GM19397 (cell line): ENCODE data around the gene MTRR.
A peak's percentile ranks its signal among the peaks of the same experiment; 100 is the strongest.

Experiments
- ATAC-seq: cut with Tn5 transposase; IDR thresholded peaks from one replicate; pipeline ENCODE4 v1.9.1; 2021; ENCODE audit warnings: mild to moderate bottlenecking, moderate library complexity; ENCODE audit not compliant: unreplicated experiment

Gene MTRR

GRCh38 chr5:7868773-7869473 is at the start of gene MTRR, which contains the start of gene FASTKD3:
Gene MTRR (plus strand): TSS chr5:7869148. CDS start chr5:7870795, 1,647 bp downstream.
Gene FASTKD3 (minus strand): TSS chr5:7869031. CDS start chr5:7868083, 948 bp downstream.
- peak; percentile 99 for ATAC-seq

DNA sequence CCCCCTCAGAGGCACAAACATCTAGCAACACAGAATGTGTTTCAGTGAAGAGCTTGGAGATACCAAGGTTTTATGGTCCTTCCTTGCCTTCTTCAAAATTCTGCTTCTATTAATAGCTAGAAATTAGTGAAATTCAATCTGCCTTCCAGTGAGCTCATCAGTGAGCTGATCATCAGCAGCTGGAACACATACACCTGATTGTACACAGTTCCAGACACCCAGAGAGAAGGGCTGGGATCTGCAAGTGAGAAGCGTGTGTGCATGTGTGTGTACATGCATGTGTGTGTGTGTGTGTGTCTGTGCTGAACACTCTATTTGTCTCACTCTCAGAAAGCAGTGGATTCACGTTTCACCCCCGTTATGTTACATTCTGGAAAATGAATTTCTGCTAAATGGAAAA is 46.5 kb upstream of the MTRR start:
- ATAC-seq = no peak

GRCh38 chr5:7823594-7823993 is 45.4 kb upstream of the MTRR start:
- no peak for ATAC-seq

- ATAC-seq = no peak
Observed at GRCh38 chr5:7824995-7825394, 44.0 kb upstream of the MTRR start.

DNA sequence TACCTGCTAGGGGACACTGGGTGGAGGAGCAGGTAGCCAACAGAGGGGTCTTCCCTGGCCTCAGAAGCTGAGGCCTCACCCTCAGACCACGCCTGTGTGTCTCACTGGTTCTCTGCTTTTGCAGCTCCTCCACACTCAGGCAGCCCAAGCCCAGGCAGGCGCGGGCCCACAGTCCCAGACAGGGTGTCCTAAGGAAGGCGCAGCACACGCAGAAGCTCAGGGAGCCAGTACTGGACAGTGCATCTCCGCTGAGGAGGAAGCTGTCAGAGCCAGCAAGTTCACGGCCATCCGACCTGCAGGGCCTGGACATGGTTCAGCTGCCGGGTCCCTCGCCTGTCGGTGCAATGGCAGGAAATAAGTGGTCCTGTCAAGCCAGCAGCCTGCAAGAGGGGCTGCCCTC is 43.3 kb upstream of the MTRR start:
- no peak for ATAC-seq

DNA sequence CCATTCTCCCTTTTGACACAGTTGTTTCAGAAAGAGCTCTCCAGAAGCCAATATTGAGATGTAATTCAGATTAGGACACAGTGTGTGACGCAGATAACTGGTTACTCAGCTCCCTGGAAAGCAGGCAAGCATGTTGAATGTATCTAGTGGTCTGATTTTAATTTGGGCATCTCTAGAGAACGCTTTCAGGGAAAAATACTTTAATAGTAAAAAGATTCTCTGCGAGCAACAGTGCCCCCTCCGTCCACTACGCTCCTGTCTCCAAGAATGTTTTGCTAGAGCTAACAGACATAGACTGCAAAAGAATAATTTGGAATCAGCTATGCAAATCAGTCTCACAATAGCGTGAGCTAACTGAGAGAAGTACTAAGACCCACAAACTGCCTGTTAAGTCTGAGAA is 41.3 kb upstream of the MTRR start:
- no peak for ATAC-seq

DNA sequence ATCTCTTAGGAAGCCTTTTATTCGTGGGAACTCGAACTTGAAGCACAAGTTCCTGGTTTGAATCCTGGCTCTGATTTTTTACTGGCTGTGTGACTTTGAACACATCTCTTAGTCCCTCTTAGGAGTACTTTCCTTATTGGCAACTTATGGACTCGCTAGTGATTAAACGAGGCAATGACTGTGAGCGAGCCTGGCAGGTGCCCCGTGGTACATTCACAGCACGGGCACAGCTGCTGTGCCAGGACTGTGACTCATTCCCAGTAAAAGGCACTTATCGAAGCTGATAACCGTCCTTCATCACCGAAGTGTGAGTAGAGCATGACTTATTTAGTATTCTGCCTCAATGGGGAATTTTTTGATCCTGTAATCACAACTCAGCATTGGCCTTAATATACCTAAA is 40.7 kb upstream of the MTRR start:
- ATAC-seq = no peak

DNA sequence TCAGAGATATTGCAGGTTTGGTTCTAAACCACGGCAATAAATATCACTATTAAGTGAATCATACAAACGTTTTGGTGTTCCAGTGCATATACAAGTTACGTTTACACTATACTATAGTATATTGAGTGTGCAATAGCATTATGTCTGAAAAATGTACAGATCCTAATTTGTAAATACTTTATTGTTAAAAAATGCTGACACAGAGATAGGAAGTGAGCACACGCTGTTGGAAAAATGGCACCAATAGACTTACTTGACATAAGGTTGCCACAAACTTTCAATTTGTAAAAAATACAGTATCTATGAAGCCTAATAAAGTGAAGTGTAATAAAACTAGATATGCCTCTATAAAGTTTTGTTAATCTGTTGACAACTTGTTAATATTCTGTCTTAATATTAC is 34.0 kb upstream of the MTRR start:
- ATAC-seq = no peak

- ATAC-seq = no peak
Observed at GRCh38 chr5:7837403-7837802, 31.5 kb upstream of the MTRR start.

- no peak for ATAC-seq
Observed at GRCh38 chr5:7842531-7842930, 26.4 kb upstream of the MTRR start.

GRCh38 chr5:7844901-7845300 is 24.0 kb upstream of the MTRR start:
- ATAC-seq = no peak

DNA sequence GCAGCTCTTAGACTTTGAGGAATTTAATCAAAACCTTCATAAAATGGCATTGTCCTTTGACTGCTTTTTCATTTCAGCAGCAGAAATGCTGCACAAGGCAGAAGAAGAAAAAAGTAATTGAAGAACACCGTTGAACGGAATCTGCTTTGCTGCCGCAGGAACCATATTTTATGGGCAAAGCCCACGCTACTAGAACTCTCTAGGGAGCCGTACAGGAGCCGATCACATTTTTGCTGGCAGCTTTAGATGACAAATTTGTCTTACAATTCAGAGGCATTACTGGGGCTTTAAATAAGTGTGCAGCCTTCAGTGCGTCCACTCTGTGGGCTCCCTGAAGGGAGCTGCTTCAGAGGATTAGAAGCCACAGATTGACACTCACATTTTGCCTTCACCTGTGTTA is 23.4 kb upstream of the MTRR start:
- no peak for ATAC-seq

DNA sequence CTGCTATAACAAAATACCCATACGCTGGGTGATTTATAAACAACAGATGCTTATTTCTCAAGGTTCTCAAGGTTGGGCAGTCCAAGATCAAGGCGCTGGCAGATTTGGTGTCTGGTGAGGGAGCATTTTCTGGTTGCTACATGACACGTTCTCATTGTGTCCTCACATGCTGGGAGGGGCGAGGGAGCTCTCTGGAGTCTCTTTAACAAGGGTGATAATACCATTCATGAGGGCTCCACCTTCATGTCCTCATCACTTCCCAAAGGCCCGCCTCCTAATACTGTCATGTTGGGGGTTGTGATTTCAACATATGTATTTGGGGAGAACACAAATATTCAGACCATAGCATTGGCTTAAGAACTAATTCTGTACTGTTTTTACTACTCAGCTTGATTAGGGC is 22.6 kb upstream of the MTRR start:
- ATAC-seq = no peak

DNA sequence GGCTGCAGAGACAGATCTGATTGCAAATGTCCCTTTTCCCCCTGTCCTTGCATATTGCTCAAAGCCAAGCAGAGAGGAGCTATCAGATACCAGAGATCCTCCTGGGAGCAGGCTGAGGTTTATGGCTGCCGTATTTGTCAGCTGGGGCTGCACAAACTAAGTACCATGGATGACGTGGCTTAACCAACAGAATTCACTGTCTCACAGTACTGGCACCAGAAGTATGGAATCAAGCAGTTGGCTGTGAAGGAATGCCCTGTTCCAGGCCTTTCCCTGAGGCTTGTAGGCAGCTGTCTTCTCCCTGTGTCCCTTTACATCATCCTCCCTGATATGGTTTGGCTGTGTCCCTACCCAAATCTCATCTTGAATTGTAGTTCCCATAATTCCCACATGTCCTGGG is 20.7 kb upstream of the MTRR start:
- no peak for ATAC-seq

DNA sequence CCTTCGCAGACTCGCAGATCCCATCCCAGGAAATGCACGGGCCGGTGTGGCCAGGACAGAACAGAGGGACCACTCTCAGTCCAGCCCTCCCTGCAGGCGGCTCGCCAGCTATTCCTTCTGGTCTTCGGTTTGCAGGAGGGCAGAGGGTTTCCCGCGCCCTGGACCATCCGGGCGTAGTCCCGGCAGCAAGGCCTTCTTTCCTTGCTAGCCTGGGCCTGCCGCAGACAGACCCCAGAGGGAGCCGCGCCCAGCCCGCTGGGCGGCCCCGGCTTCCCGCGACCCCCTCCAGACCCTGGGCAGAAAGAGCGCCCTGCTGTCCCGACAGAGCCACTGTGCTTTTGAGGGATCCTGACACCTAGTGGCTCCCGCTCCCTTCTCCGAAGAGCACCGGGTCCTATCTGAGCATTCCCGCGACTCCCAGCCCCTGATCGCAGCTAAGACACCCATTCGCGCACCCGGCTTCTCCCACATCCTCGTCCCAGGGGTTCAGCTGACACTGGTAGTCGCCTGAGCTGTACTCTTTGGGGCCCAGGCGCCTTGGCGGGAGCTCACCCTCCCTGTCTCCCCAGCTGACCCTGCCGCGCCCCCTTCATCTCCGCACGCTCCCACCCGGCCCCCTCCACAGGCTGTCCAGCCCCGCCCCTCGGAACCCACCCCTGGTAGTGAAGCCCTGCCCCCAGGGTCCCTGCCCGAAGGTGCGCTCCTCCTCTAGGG is 19.1 kb upstream of the MTRR start:
- no peak for ATAC-seq

DNA sequence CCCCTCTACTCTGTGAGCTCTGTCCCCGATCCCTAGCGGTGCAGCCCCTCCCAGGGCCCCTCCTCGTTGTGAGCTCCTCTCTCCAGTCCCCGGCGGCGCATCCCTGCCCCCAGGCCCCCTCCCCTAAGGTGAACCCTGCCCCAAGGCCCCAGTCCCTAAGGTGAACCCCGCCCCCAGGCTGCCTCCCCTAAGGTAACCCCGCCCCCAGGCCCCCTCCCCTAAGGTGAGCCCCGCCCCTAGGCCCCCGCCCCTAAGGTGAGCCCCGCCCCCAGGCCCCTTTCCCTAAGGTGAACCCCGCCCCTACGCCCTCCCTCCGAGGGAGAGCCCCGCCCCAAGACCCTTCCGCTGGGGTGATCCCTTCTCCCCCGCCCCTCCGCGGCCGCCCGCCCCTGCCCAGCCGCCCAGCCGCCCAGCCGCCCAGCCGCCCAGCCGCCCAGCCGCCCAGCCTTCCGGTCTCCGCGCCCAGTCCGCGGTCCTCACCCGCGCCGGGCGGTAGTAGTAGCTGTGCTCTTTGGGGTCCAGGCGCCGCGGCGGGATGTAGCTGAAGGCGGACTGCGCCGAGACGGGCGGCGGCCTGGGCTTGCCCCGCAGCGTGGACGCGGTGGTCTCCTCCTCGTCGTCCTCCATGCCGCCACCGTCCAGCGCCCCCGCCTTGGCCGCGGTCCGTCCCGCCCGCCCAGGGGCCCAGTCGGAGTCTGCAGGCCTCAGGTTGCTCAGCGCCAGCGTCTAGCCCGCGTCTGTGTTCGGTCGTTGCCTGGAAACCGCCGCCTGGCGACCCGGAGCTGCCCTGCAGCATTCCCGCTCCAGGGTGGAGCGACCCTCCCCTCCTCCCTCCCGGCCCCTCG is 18.3 kb upstream of the MTRR start, which contains the start of gene CFAP90:
TSS of gene CFAP90 (minus strand) at position 739 of the 845 bp plus-strand sequence. CDS start at position 627, 112 bp downstream.
- ATAC-seq = no peak

GRCh38 chr5:7851240-7851592 is 17.7 kb upstream of the MTRR start:
- no peak for ATAC-seq

DNA sequence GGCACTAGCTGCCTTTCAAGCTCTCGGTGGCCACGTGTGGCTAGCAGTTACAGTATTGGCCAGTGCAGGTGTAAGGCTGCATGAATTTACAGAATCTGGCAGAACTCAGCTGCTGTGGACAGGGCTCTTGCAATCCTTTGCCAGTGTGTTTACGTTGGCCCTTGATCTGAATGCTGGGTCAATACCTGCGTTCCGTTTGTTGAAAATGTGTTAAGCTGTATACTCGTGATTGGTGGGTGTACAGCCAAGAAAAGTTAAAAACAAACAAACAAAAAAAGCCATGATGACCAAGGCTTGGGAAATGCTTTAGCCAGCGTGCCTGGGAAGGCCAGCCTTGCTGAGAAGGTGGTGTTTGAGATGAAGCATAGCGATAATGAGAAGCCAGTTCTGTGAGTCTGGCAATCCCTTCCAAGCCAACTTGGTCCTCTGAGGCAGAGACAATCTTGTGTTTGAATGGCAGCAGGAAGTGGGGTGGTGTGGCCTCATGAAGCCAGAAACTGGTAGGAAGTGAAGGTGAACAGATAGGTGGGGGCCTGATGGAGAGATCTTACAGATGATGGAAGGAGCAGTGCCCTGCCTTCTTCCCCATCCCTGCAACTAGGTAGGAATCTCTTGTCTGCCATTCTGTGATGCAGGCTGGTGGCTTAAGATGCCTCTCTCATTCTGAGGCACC is 17.2 kb upstream of the MTRR start:
- ATAC-seq = no peak

DNA sequence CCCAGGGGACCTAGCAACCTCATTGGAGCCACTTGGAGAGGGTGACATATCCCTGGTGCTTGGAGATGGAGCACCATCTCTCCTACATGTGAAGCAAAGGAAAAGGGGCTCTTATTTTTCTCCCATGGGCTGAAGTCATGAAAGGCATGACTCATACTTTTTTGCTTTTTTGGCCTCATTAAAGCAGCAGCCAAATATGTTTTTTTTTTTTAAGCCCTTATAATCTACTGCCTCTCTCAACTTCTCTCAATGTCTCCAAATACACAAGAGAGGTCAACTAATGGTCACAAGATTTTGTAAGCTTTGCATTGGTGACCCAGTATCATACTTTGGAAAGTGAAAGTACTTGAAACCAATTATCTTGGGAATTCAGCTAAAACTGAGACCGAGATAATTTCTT is 16.4 kb upstream of the MTRR start:
- ATAC-seq = no peak

GRCh38 chr5:7852988-7853387 is 16.0 kb upstream of the MTRR start:
- ATAC-seq = no peak

DNA sequence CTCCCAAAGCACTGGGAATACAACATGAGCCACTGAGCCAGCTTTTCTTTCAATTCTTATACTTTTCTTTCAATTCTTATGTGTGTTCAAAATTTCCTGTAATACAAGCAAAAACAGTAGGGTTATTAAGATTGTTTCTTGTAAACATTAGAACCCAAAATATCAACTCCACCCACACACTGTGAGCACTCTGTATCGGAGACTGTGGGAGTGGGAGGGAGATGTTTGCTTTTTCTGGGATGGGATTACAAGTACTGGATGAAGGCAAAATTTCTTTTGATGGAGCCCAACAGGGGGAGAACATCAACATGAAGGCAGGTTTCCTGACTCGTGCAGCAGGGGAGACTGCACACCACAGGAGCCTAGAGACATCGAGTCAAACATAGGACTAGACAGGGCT is 13.3 kb upstream of the MTRR start:
- ATAC-seq = no peak
